GM23338 (cell line): ENCODE data around the gene UBE2V1. TPM values are rescaled to one million over a fixed set of nuclear protein-coding genes. Genes with fewer than 3 reads are reported as not detected.

ENCODE experiments used
- ATAC-seq: fragments of 200-7000 bp; cut with Tn5 transposase; 3 replicates; pipeline ENCODE4 v1.9.1; 2020
- DNase-seq: peaks from one replicate; pipeline ENCODE4 v3.0.0-alpha.2; 2015; ENCODE audit warnings: low spot score
- H2AFZ ChIP-seq: fragments of 200-600 bp; sonication (generic); 2 replicates; pipeline ENCODE4 v1.8.0; 2016; ENCODE audit warnings: antibody characterized with exemption, mild to moderate bottlenecking, moderate library complexity
- H3F3A ChIP-seq: fragments of 200-600 bp; sonication (generic); replicated peaks from 2 replicates; pipeline ENCODE4 v1.8.0; 2017; ENCODE audit warnings: antibody characterized with exemption, mixed run types, low read depth
- H3K27ac ChIP-seq: fragments of 200-600 bp; sonication (generic); 2 replicates; pipeline ENCODE4 v1.6.1; 2016; ENCODE audit warnings: low read depth
- H3K27me3 ChIP-seq: fragments of 200-600 bp; sonication (generic); 2 replicates; pipeline ENCODE4 v1.8.0; 2016; ENCODE audit warnings: mild to moderate bottlenecking, mixed run types, moderate library complexity; ENCODE audit not compliant: insufficient read depth
- H3K36me3 ChIP-seq: fragments of 200-600 bp; sonication (generic); 2 replicates; pipeline ENCODE4 v1.8.0; 2016; ENCODE audit warnings: mild to moderate bottlenecking; ENCODE audit not compliant: insufficient read depth
- H3K4me1 ChIP-seq: fragments of 200-600 bp; sonication (generic); 2 replicates; pipeline ENCODE4 v1.8.0; 2016; ENCODE audit warnings: mild to moderate bottlenecking, moderate library complexity; ENCODE audit not compliant: insufficient read depth
- H3K4me2 ChIP-seq: fragments of 200-600 bp; sonication (generic); 2 replicates; pipeline ENCODE4 v1.7.1; 2017; ENCODE audit warnings: mixed run types
- H3K4me3 ChIP-seq: fragments of 200-600 bp; sonication (generic); 2 replicates; pipeline ENCODE4 v1.6.1; 2016; ENCODE audit warnings: mixed run types
- H3K79me2 ChIP-seq: fragments of 200-600 bp; sonication (generic); replicated peaks from 2 replicates; pipeline ENCODE4 v1.8.0; 2017; ENCODE audit warnings: mild to moderate bottlenecking; ENCODE audit not compliant: insufficient read depth
- H3K9me2 ChIP-seq: fragments of 200-600 bp; sonication (generic); 2 replicates; pipeline ENCODE4 v1.8.0; 2017; ENCODE audit not compliant: insufficient read depth
- H4K20me1 ChIP-seq: fragments of 200-600 bp; sonication (generic); replicated peaks from 2 replicates; pipeline ENCODE4 v1.8.0; 2017; ENCODE audit warnings: mild to moderate bottlenecking; ENCODE audit not compliant: insufficient read depth
- H3K27ac Mint-ChIP-seq: 2 replicates; pipeline ENCODE4 v1.8.0; 2020; ENCODE audit warnings: inconsistent platforms, mild to moderate bottlenecking, moderate library complexity, mixed read lengths
- H3K27me3 Mint-ChIP-seq: 3 replicates; pipeline ENCODE4 v1.8.0; 2022; ENCODE audit warnings: low read depth, mild to moderate bottlenecking, moderate library complexity, mixed read lengths, inconsistent platforms; ENCODE audit not compliant: insufficient read depth, poor library complexity
- H3K36me3 Mint-ChIP-seq: 3 replicates; pipeline ENCODE4 v1.8.0; 2021; ENCODE audit warnings: low read depth, mild to moderate bottlenecking, inconsistent platforms, moderate library complexity, mixed read lengths
- H3K4me1 Mint-ChIP-seq: 3 replicates; pipeline ENCODE4 v1.8.0; 2020; ENCODE audit warnings: mild to moderate bottlenecking, inconsistent platforms, mixed read lengths
- H3K4me3 Mint-ChIP-seq: 3 replicates; pipeline ENCODE4 v1.8.0; 2021; ENCODE audit warnings: moderate library complexity, mild to moderate bottlenecking, inconsistent platforms, mixed read lengths
- H3K9me3 Mint-ChIP-seq: 3 replicates; pipeline ENCODE4 v1.8.0; 2020; ENCODE audit warnings: moderate library complexity, mild to moderate bottlenecking, inconsistent platforms, mixed read lengths
- CREB1 ChIP-seq: fragments of 250-450 bp; sonication (Bioruptor Pico); IDR thresholded peaks from 2 replicates; pipeline ENCODE4 v1.5.0; 2020; ENCODE audit warnings: low read depth, mild to moderate bottlenecking, moderate library complexity
- CTCF ChIP-seq, 2 experiments: fragments of 200-600 bp in 1 of 2; sonication (generic) in 1 of 2; conservative IDR thresholded peaks; 2 replicates each; pipeline versions ENCODE4 v1.5.1 to v1.6.1; 2016 to 2017; ENCODE audit warnings: antibody characterized with exemption in 2 of 2, low read depth in 2 of 2, mild to moderate bottlenecking in 2 of 2, moderate library complexity in 1 of 2
- ETS1 ChIP-seq: IDR thresholded peaks from 2 replicates; pipeline ENCODE4 v1.6.1; 2016; ENCODE audit warnings: antibody characterized with exemption
- EZH2 ChIP-seq: fragments of 200-600 bp; sonication (generic); IDR thresholded peaks from one replicate; pipeline ENCODE4 v1.8.0; 2017; ENCODE audit warnings: antibody characterized with exemption, mild to moderate bottlenecking, low read depth; ENCODE audit not compliant: unreplicated experiment
- EZH2phosphoT487 ChIP-seq: fragments of 200-600 bp; sonication (generic); IDR thresholded peaks from one replicate; pipeline ENCODE4 v1.8.1; 2018; ENCODE audit warnings: antibody characterized with exemption; ENCODE audit not compliant: unreplicated experiment
- JUNB ChIP-seq: IDR thresholded peaks from one replicate; pipeline ENCODE4 v1.6.1; 2016; ENCODE audit warnings: antibody characterized with exemption; ENCODE audit not compliant: unreplicated experiment
- NANOG ChIP-seq: IDR thresholded peaks from 2 replicates; pipeline ENCODE4 v1.6.1; 2016; ENCODE audit warnings: antibody characterized with exemption, borderline replicate concordance
- POLR2AphosphoS5 ChIP-seq: IDR thresholded peaks from 2 replicates; pipeline ENCODE4 v1.6.1; 2016; ENCODE audit warnings: antibody characterized with exemption, low read depth
- STAT1 ChIP-seq: IDR thresholded peaks from one replicate; pipeline ENCODE4 v1.6.1; 2016; ENCODE audit warnings: antibody characterized with exemption; ENCODE audit not compliant: unreplicated experiment
- ZNF114 ChIP-seq: fragments of 250-450 bp; sonication (Bioruptor Pico); IDR thresholded peaks from 2 replicates; pipeline ENCODE4 v1.5.0; 2020; ENCODE audit warnings: mild to moderate bottlenecking, moderate library complexity
- ZNF331 ChIP-seq: fragments of 250-450 bp; sonication (Bioruptor Pico); IDR thresholded peaks from 2 replicates; pipeline ENCODE4 v1.5.0; 2020; ENCODE audit warnings: low read depth, mild to moderate bottlenecking, moderate library complexity
- ZNF462 ChIP-seq: fragments of 250-450 bp; sonication (Bioruptor Pico); IDR thresholded peaks from 2 replicates; pipeline ENCODE4 v1.5.0; 2020; ENCODE audit warnings: mild to moderate bottlenecking, moderate library complexity
- polyA plus RNA-seq: library from polyadenylated mRNA; unstranded; fragments of >200 nt; fragmentation: Nextera tagmentation; extraction: Ambion mirVana; gene quantifications from 2 replicates; pipeline ENCODE4 v1.2.1, GENCODE V29; 2016
- total RNA-seq: library from RNA; depleted of rRNA; stranded (reverse); fragments of >200 nt; shearing (Covaris generic); gene quantifications from 2 replicates; pipeline ENCODE4 v1.2.3, GENCODE V29; 2014
- TF ChIP-seq, protein P1 (sequence below): IDR thresholded peaks from one replicate; pipeline ENCODE4 v1.6.1; 2018; ENCODE audit warnings: antibody characterized with exemption; ENCODE audit not compliant: unreplicated experiment

UBE2V1 gene
- total and polyA plus RNA-seq, 2 experiments from 2014 or later = 105 to 302 TPM

GRCh38 chr20:50140339-50140859 lies 27.4 kb upstream of the UBE2V1 start:
- peaks cover 44% of the 10 kb centered on the region for H3K36me3 Mint-ChIP-seq
- Histone ChIP-seq H3K4me3 (no peak overlapping the region), H2AFZ (no peak overlapping the region), H3F3A (peaks cover 7% of the 10 kb centered on the region; the same call in 1 of the 2 replicates), H3K36me3 (peaks cover 5% of the 10 kb centered on the region; the same call in 1 of the 2 replicates), H4K20me1 (peaks cover 13% of the 10 kb centered on the region), H3K9me2 (no peaks in the 10 kb centered on the region), H3K27ac (no peak overlapping the region), H3K27me3 (no peaks in the 10 kb centered on the region), H3K79me2 (peaks cover 17% of the 10 kb centered on the region), H3K4me1 (peaks cover 12% of the 10 kb centered on the region), H3K4me2 (no peak overlapping the region)
- peaks cover 8% of the 10 kb centered on the region for H3K27me3 Mint-ChIP-seq
- no peak overlapping the region; the same call in 2 of the 3 replicates for H3K4me3 Mint-ChIP-seq
- ATAC-seq = no peak
- peaks cover 38% of the 10 kb centered on the region for H3K4me1 Mint-ChIP-seq
- H3K9me3 Mint-ChIP-seq = no peaks in the 10 kb centered on the region
- DNase-seq = no peak
- TF ChIP-seq NANOG = no peak
- TF ChIP-seq JUNB = no peak
- no peak for TF ChIP-seq ZNF462 (CRISPR knock-in tag)
- TF ChIP-seq CREB1 = no peak
- TF ChIP-seq ZNF114 (CRISPR knock-in tag) = no peak
- no peak for TF ChIP-seq EZH2phosphoT487
- TF ChIP-seq, protein P1, sequence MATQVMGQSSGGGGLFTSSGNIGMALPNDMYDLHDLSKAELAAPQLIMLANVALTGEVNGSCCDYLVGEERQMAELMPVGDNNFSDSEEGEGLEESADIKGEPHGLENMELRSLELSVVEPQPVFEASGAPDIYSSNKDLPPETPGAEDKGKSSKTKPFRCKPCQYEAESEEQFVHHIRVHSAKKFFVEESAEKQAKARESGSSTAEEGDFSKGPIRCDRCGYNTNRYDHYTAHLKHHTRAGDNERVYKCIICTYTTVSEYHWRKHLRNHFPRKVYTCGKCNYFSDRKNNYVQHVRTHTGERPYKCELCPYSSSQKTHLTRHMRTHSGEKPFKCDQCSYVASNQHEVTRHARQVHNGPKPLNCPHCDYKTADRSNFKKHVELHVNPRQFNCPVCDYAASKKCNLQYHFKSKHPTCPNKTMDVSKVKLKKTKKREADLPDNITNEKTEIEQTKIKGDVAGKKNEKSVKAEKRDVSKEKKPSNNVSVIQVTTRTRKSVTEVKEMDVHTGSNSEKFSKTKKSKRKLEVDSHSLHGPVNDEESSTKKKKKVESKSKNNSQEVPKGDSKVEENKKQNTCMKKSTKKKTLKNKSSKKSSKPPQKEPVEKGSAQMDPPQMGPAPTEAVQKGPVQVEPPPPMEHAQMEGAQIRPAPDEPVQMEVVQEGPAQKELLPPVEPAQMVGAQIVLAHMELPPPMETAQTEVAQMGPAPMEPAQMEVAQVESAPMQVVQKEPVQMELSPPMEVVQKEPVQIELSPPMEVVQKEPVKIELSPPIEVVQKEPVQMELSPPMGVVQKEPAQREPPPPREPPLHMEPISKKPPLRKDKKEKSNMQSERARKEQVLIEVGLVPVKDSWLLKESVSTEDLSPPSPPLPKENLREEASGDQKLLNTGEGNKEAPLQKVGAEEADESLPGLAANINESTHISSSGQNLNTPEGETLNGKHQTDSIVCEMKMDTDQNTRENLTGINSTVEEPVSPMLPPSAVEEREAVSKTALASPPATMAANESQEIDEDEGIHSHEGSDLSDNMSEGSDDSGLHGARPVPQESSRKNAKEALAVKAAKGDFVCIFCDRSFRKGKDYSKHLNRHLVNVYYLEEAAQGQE = no peak
- TF ChIP-seq ETS1 = no peak
- TF ChIP-seq EZH2 = no peak
- TF ChIP-seq CTCF (conservative IDR thresholded peaks at IDR 0.05; ENCODE audit: low read depth in 2 of 2) = no peak
- no peak for TF ChIP-seq POLR2AphosphoS5
- TF ChIP-seq ZNF331 (CRISPR knock-in tag) = no peak
- TF ChIP-seq STAT1 = no peak
- peak overlapping the region; percentile 39 for H3K27ac Mint-ChIP-seq
